ENCODE measurements around the gene ANGPTL2. TPM values are rescaled to one million over a fixed set of nuclear protein-coding genes. Genes with fewer than 3 reads are reported as not detected.

The ANGPTL2 gene
- total RNA-seq, 1 experiment from 2014 or later = 5.1 TPM

DNA sequence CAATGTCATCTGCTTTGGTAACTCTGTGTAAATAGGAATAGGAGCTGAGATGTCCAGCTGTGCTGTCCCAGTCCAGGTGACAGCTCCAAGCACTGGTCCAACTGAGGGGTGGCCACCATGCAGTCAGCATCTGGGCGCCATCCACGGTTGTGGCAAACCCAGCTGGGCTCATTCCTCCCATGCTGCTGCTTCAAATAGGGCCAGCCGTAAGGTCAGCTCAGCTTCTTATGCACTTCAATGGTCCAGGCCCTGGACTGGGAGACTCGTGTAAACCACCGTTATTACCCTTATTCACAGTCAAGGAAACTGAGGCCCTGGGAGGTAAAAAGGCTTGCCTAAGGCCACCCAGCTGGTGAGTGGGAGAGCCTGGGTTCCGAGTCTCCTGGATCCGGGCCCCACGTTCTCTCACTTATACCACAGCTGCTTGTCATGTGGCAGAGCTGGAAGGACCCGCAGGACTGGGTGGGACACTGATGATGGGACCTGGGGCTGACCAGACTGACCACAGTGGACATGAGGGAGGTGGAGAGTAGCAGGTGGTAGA is 38.7 kb upstream of the ANGPTL2 start:
- H3K27me3 Mint-ChIP-seq (ENCODE audit: low read depth) = no peaks in the 10 kb centered on the region
- H3K79me1 ChIP-seq (ENCODE audit: insufficient read depth, low read depth, low read length, poor library complexity, severe bottlenecking) = no peaks in the 10 kb centered on the region
- H3K18ac ChIP-seq (ENCODE audit: insufficient read length, low read depth, low read length) = no peak overlapping the region
- H3K4me1 Mint-ChIP-seq = peaks cover 19 to 20% of the 10 kb centered on the region in 2 experiments
- peaks cover 2% of the 10 kb centered on the region; the same call in 1 of the 2 replicates for H3K4me1 ChIP-seq (ENCODE audit: insufficient read depth, low read length)
- no peak overlapping the region for H3K4ac ChIP-seq (ENCODE audit: low read depth, low read length)
- no peak overlapping the region for H3K4me2 ChIP-seq (ENCODE audit: insufficient read depth, insufficient read length, low read length)
- H3K9ac ChIP-seq (ENCODE audit: extremely low read depth, insufficient read length, low read length) = no peak overlapping the region
- H4K91ac ChIP-seq (ENCODE audit: insufficient read length, low read depth, low read length) = no peak overlapping the region
- no peak overlapping the region for H2BK12ac ChIP-seq (ENCODE audit: insufficient read length, low read depth, low read length)
- H2BK120ac ChIP-seq (ENCODE audit: low read depth, low read length, poor library complexity, severe bottlenecking) = no peak overlapping the region
- no peaks in the 10 kb centered on the region for H3K36me3 Mint-ChIP-seq (ENCODE audit: insufficient read depth in 1 of 3, low read depth in 3 of 3)
- no peak overlapping the region; the same call in 1 of the 2 replicates for H3K14ac ChIP-seq (ENCODE audit: insufficient read depth, low read length)
- H2BK20ac ChIP-seq (ENCODE audit: low read depth, low read length, poor library complexity, severe bottlenecking) = no peak overlapping the region
- no peak overlapping the region for H3K56ac ChIP-seq (ENCODE audit: insufficient read length, low read depth, low read length)
- H3K27ac Mint-ChIP-seq = peak overlapping the region in 1 of 3 experiments; percentile 76; a peak in 1 of 7 replicates
- no peak overlapping the region for H4K8ac ChIP-seq (replicated peaks; ENCODE audit: insufficient read length, low read depth, low read length)
- no peak overlapping the region for H3K4me3 Mint-ChIP-seq
- no peak overlapping the region for H2BK15ac ChIP-seq (ENCODE audit: low read depth, low read length)
- H3K23me2 ChIP-seq (ENCODE audit: insufficient read length, low read depth, low read length, poor library complexity, severe bottlenecking) = no peaks in the 10 kb centered on the region
- H4K20me1 ChIP-seq (ENCODE audit: control insufficient read depth, insufficient read depth, insufficient read length) = no peaks in the 10 kb centered on the region
- no peaks in the 10 kb centered on the region for H3K79me2 ChIP-seq (ENCODE audit: insufficient read depth, low read length)
- no peak overlapping the region for H4K5ac ChIP-seq (ENCODE audit: insufficient read length, low read depth, low read length)
- H3T11ph ChIP-seq (ENCODE audit: low read length) = no peak overlapping the region
- no peak overlapping the region for H3K27ac ChIP-seq (ENCODE audit: insufficient read length, low read depth, low read length)
- TF ChIP-seq CTCF (conservative IDR thresholded peaks at IDR 0.05) = no peak
- no peak overlapping the region for H2AFZ ChIP-seq (ENCODE audit: low read length)
- H3K9me3 Mint-ChIP-seq = no peaks in the 10 kb centered on the region
- peak; percentile 18 for DNase-seq
- no peak overlapping the region for H2AK5ac ChIP-seq (ENCODE audit: insufficient read length, low read length)
- H2BK5ac ChIP-seq (ENCODE audit: insufficient read length, low read length) = no peak overlapping the region
- no CpG with 5 or more reads among the region's 9 CpGs for WGBS (ENCODE audit: extremely low coverage, insufficient read length, low lambda C conversion rate)
- no peaks in the 10 kb centered on the region for H3K27me3 ChIP-seq (ENCODE audit: insufficient read depth, low read length)
- no peak overlapping the region for H3K23ac ChIP-seq (ENCODE audit: insufficient read length, low read depth, low read length)
- no peaks in the 10 kb centered on the region for H3K9me3 ChIP-seq (ENCODE audit: control insufficient read depth, low read depth, low read length)
